Stimulated activated CD4-positive, alpha-beta T cell treated with anti-CD3 and anti-CD28 coated beads, Interleukin-1b, Interleukin-23, amount 100 ng/mL, for 48 hours (primary cell): Measurements from ENCODE around the gene SYNGR3.
A peak's percentile ranks its signal among the peaks of the same experiment; 100 is the strongest.
"Not testable (repeated sequence)": the region's sequence is repeated elsewhere in the genome, so short reads cannot be mapped to it uniquely, and the experiment has no call there.

Experiments used
- DNase-seq: peaks from one replicate; pipeline ENCODE4 v3.0.0-alpha.2; 2020

Gene SYNGR3, protein sequence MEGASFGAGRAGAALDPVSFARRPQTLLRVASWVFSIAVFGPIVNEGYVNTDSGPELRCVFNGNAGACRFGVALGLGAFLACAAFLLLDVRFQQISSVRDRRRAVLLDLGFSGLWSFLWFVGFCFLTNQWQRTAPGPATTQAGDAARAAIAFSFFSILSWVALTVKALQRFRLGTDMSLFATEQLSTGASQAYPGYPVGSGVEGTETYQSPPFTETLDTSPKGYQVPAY

DNA sequence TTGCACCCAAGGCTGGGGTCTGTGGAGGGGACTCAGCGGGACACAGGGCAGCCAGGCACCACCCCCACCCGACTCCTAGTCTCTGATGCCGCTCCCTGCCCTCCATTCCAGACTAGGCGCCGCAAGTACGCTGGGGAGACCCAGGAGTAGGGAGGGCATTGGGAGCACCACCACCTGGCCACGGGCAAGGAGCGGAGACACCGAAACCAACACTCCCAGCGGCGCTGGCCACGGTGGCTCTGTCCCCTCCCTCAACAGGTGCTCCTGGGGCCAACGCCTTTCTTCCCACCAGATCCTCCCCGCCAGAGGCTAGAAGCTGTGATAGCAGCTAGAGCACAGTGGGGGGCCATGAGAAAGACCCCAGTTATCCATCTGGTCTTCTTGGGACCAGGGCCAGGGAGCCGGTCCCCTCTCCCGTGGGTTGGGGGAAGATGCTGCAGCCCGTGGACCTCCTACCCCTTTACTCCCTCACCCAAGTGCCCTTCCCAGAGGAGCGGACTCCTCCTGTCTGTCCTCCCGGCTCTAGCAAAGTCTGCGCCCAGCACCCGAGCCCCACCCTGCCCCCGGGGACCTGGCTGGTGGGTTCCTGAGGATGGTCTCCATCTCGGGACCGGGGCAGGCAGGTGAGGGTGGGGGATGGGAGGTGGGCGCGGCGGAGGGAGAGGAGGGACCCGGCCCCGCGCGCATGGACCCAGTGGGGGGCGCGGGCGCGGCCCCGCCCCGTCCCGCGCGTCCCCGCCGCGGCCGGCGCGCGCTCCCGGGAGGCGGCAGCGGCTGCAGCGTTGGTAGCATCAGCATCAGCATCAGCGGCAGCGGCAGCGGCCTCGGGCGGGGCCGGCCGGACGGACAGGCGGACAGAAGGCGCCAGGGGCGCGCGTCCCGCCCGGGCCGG lies at the start of gene SYNGR3:
TSS of gene SYNGR3 (plus strand) at position 762 of the 892 bp plus-strand sequence. CDS start 133 bp downstream, outside the sequence.
- DNase-seq = no peak

DNA sequence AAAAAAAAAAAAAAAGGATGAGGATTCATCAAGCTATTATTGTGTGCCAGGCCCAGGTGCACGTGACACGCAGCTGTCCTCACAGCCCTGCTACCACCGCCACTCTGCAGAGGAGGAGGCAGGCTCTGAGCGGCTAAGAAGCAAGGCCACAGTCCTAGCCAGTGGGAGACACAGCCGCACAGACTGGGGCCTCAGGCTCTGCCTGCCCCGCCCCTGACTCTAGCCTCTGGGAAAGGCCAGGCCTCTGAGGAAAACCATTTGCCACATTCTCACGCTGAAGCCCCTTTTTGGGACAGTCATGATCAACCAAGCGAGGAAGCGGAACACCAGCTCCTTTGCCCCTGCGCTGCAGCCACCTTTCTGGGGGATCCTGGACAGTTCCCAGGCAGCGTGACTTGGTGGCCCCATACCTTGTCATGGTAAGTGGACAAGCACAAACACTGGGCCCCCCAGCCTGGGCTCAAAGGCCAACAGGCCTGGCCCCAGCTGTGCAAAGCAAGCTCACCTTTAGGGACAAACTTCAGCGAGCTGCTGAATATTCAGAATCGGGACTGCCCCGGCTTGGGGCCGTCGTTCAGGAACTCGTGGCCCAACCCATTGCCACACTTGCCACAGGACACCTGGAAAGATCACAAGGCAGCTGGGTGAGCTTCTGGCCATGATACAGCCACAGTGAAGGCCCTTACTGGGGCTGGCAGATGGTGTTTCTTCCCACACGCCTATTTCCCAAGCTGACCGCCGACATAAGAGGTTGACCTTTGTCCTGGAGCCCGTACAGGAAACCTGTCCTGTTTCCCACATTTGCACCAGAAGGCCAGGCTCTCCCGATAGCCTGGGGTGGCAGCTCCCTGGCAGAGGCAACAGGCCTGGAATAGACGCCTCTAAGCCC lies 49.3 kb upstream of the SYNGR3 start:
- DNase-seq = no peak

DNA sequence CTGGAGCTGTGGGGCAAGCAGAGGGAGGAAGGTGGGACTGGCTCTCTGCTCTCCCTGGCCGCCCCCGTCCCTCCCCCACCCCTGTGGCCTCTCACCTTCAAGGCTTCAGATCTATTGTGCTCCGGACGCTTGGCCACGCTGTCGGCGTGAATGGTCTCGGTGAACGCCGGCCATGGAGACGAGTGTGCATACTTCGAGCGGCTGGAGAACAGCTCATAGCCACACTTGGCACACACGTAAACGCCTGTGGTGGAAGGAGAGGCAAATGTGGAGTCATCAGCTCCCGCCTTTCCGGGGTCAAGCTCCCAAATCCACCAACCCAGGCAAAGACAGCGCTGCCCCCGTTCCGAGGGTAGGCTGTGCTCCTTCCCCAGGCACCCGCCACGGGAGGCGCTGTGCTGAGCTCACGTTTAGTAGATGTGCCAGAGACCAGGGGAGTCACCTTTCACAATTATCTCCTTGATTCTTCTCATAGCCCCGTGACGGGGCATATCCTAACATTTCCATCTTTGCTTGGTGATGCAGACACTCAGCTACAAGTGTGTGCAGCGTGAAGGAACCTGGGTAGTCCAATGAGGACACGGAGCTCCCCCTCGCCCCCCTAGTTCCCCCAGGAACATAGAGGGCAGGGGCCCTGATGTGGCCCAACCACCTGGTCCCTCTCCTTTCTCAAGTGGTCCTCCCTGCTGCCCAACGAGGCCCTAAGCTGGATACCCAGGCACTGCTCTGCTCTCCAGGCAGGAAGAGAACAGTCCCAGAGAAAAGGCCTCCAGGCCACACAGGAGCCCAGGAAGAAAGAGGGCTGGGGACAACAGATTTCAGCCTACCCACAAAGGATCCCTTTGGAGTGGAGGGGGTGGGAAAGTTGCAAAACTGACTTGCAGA lies 48.4 kb upstream of the SYNGR3 start:
- DNase-seq = no peak

DNA sequence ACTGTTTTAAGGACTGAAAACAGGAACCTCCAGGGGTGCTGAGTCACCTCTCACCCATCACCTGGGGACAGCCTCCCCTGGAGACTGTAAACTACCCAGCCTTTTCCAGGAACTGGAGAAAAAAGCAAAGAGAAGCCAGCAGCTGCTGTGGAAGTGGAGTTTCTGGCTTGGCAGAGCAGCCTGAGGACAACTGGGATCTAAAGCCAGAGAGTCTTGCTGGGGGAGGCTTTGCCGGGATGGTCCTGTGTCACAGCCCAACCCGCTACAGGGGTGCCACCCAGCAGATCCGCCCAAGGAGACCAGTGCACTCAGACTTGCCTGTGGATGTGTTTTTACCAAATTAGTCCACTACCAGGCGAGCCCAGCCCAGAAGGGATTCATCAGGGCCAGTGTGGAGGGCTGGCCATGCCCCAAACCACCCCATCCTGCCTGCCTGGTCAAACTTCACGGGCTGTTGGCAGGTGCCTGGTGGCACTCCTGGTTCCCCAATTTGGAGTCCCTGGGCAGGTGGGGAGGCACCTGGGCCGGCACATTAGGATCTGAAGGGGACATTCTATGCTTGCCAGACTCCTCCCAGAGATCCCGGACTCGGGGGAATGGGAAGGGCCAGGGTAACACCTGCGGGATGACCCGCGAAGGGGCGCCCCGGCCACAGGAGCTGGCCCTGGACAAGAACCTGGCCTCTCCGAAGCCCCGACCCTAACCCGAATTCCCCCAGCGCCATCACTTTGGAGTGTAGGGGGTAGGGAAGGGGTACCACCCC lies 47.5 kb upstream of the SYNGR3 start:
- no peak for DNase-seq

DNA sequence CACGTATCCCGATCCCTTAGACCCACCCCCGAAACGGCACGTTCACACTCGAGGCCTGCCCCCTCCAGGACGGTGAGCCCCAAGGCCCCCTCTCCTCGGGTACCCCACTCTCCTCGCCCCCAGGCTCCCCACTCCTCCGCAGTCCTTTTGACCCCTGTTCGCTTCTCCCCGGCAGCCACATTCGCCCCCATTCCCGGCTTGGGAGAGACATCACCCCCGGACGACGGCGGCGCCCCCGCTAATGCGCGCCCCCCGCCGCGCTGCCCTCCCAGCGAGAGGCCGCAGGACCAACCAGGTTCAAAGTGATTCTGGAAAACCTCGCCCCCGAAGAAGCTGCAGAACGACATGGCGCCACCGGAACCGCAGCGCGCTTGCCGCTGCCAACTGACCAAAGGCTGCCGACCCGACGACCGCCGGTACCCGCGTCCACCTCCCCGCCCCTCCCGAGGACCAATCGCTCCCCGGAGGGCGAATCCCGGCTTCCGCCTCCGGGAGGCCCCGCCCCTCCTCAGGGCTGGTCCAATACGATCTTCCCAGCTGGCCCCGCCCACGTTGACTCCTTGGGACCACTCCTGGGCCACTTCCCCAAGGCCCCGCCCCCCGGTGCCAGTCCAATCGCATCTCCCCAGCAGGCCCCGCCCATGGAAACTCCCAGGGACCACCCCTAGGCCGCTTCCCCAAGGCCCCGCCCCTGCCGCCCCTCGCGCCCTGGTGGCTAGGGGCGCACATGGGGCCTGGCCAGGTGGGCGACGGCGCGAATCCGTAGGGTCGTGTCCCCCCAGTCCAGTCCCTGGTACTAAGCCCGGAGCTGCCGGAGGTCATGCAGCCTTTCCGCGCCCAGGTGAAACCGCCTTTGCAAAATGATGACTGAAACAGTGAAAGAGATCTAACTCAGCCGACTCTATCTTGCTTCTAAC lies 46.7 kb upstream of the SYNGR3 start, which contains the start of gene MSRB1:
TSS of gene MSRB1 (minus strand) at position 390 of the 917 bp plus-strand sequence. CDS start at position 347, 43 bp downstream.
- DNase-seq = peak; percentile 100

DNA sequence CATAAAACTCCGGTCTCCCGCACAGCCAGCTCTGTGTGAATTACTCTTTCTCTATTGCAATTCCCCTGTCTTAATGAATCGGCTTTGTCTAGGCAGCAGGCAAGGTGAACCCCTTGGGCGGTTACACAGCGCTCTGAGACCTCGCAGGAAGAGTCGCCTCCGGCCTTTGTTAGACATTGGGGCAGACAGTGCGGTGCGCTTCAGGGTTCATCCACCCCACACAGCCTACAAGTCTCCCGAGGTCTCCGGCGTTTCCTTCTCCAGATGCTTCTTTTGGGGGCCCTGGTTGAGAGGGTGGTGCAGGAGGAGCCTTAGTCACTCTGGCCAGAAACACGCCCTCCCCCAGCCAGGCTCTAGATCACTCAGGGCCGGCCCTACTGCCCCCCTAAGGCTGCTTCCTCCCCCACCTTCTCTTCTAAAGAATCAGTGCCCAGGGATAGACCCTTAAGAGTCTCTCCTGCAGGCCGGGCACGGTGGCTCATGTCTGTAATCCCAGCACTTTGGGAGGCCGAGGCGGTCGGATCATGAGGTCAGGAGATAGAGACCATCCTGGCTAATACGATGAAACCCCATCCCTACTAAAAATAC lies 45.1 kb upstream of the SYNGR3 start:
- no peak for DNase-seq

DNA sequence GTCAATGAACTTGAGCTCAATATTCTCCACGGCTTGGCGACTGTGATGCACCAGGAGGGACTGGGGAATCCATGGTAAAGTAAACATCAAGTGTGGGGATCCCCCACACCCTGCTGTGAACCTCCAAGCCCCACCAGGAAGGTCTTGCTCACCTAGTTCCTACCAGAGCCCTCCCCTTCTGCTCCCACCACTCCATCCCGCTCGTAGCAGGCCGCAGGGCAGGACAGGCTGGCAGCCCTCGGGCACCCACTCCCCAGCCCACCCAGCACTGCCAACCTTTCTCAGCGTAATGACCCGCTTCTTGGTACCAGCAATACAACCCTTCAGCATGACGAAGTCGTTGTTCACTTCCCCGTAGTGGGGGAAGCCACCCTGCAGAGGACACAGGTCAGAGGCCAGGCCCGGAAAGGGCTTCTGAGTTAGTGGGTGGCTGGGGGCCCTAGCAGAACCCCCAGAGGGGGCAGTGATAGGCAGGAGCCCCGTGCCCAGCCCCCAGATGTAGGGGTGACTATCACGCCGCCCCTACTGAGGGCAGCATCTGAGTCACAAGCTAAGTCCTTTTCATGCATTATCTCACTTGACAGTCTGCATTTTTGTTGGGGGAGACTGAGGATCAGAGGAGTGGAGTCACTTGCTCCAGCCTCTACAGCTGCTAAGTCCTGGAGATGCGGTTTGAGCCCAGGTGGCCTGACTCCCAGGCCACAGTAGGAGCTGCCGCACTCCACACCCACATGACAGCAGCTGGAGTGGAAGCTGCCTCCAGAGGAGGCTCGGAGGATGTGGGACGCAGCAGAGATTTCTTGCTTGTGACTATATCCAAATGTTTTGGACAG lies 44.0 kb upstream of the SYNGR3 start:
- DNase-seq = no peak

DNA sequence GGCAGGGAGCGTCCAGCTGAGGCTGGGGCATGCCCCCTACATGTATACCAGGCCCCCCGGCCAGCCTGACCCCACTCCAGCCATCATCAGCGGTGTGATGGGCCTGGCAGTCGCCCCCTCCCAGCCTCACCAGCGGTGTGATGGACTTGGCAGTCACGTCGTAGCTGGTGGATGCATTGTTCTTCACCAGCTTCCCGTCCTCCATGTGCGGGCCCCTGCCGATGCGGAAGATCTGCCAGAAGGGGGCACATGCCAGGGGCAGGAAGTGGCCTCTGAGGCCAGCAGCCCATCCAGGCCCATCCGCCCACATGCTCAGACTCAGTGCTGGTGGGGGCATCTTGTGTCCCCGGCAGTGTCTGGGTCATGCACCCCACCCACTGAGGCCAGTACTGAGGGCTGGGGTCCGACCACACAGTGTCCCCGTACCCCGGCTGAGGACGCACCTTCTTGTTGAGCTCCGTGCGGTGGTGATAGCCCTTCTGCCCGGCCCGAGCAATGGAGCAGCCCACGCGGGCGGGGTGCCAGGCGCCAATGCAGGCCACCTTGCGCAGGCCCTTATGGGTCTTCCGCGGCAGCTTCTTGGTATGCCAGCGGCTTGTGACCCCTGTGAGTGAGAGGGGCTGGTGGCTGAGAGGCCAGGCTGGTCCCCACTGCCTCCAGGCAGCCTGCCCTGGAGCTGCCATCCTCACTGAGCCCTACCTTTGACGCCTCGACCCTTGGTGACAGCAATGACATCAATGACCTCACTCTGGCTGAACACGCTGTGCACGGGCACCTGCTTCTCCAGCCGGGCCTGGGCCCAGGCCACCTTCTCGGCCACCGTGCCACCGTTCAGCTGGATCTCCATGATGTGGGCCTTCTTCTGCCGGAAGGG lies 43.0 kb upstream of the SYNGR3 start:
- no peak for DNase-seq

DNA sequence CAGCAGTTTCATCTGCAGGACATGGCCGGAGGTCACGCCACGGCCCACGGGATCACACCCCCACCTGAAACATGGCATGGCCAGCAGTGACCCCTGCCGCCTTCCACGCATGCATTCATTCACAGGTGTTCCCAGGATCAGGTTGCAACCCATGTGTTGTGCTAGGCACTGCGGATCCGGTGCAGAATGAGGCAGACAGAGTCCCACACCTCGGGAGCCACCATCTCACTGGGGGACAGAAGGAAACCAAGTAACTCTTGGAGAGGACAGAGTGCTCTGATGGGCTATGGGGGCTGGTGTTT lies 42.5 kb upstream of the SYNGR3 start:
- no peak for DNase-seq

DNA sequence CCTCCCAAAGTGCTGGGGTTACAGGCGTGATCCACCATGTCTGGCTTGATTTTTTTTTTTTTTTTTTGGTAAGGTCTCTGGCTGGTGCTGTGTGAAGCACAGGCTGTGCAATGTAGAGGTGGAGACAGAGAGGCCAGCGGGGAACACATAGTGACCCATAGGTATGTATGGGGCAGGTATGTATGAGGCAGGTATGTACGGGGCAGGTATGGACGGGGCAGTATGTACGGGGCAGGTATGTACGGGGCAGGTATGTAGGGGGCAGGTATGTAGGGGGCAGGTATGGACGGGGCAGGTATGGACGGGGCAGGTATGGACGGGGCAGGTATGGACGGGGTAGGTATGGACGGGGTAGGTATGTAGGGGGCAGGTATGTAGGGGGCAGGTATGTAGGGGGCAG lies 40.3 kb upstream of the SYNGR3 start:
- no peak for DNase-seq

DNA sequence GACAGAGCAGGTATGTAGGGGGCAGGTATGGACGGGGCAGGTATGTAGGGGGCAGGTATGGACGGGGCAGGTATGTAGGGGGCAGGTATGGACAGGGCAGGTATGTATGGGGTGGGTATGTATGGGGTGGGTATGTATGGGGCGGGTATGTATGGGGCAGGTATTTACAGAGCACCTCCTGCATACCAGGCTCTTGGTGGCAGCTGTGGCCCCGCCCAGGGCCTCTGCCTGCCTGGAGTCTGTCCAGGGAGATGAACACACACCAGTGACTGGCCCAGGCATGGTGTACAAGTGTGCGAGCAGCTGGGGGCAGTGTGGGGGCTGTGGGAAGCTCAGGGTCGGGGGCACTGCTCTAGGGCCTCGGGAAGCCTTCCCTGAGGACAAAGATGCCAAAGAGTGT lies 39.7 kb upstream of the SYNGR3 start:
- no peak for DNase-seq

DNA sequence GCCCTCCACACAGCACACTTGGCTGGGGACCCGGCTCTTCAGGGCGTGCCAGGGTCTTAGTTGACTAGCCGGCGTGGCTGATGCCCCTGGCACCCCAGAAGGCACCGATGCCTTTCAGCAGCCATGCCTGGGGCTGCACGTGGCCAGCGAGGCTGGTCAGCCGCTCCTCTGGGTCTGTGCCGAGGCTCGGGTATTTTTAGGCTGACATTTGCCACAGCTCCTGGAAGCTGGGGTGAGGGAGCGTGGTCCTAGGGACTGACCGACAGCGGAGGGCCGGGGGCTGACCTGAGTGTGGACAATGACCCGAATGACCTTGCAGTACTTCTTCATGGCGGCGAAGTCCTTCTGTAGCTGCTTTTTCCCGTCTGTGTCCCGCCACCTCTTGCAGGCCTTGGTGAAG lies 39.2 kb upstream of the SYNGR3 start:
- no peak for DNase-seq

DNA sequence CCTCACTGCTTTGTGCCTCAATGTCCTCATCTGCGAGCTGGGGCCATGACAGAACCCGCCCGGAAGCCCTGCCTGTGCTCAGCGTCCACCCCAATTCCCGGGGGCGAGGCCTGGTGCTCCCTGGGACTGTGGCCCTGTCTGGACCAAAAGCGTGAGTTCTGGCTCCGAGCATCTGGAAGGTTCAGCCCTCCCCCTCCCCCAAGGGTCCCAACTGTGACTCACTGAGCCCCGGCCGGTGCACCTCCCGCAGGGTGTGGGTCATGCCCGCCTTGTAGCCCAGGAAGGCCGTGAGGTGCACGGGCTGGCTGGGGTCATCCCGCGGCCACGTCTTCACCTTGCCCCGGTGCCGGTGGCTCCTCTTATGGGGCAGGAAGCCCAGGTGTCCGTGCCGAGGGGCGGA lies 36.0 kb upstream of the SYNGR3 start:
- DNase-seq = no peak

DNA sequence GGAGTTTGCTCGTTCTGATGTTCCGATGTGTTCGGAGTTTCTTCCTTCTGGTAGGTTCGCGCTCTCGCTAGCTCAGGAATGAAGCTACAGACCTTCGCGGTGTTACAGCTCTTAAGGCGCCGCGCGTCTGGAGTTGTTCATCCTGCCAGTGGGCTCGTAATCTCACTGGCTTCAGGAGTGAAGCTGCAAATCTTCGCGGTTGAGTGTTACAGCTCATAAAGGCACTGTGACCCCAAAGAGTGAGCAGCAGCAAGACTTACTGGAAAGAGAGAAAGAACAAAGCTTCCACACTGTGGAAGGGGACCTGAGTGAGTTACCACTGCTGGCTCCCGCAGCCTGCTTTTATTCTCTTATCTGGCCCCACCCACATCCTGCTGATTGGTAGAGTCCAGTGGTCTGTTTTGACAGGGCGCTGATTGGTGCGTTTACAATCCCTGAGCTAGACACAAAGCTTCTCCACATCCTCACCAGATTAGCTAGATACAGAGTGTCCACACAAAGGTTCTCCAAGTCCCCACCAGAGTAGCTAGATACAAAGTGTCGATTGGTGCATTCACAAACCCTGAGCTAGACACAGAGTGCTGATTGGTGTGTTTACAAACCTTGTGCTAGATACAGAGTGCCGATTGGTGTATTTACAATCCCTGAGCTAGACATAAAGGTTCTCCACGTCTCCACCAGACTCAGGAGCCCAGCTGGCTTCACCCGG lies 32.2 kb upstream of the SYNGR3 start:
- not testable (repeated sequence) for DNase-seq

DNA sequence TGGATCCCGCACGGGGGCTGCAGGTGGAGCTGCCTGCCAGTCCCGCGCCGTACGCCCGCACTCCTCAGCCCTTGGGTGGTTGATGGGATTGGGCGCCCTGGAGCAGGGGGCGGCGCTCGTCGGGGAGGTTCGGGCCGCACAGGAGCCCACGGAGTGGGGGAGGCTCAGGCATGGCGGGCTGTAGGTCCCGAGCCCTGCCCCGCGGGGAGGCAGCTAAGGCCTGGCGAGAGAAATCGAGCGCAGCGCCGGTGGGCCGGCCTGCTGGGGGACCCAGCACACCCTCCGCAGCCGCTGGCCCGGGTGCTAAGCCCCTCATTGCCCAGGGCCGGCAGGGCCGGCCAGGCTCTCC lies 31.7 kb upstream of the SYNGR3 start:
- DNase-seq = not testable (repeated sequence)

DNA sequence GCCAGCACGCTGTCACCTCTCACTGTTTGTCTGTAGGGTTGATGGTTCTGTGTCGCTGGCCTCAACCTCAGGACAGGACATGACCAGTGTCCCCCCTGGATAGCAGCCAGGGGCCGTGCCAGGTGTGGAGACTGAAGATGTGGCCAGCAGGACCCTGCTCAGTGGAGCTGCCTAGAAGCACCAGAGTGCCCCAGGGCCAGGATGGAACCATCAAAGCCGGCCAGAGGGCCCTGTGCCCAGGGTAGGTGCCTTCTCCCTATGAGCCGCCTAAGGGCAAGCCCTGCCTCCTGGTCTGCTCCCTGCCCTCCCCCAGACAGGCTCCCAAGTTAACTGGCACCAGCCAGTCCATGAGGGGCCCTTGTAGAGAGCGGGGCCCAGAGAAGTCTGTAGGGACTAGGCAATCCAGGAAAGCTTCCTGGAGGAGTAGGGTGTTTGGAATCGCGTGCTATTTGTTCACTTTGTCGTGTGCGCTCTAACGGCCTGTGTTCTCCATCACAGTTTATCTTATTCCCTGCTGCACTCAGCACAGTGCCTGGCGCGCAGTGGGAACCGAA lies 31.0 kb upstream of the SYNGR3 start:
- DNase-seq = no peak
